Activated CD4-positive, alpha-beta T cell treated with anti-CD3 and anti-CD28 coated beads, Interleukin-2, amount 50 U/mL, for 24 hours (primary cell): ENCODE data around the gene NDN.
"Not testable (repeated sequence)": the region's sequence is repeated elsewhere in the genome, so short reads cannot be mapped to it uniquely, and the experiment has no call there.

Experiments
- DNase-seq, 2 donors: peaks; one replicate each; pipeline ENCODE4 v3.0.0-alpha.2; 2020; ENCODE audit warnings: low read depth in 1 of 2, low spot score in 1 of 2

The NDN gene

DNA sequence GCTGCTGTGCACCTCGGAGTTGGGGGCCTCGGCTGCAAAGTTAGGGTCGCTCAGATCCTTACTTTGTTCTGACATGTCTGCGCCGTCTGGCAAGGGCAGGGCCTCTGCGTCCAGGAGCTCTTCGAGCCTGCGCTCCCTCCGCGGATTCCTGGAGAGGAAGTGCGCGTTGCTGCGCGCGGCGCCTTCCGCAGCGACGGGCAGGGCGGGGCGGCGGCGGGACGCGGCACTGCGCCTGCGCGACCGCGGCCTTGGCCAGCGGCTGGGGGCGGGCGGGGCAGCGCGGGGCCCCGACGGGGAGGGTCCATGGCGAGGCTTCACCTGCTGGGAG, at the start of gene NDN:
Gene NDN, minus strand, starts transcription at position 163 of the 328 bp plus-strand sequence. Its CDS starts 88 bp downstream, at position 75.
- DNase-seq: no peak

DNA sequence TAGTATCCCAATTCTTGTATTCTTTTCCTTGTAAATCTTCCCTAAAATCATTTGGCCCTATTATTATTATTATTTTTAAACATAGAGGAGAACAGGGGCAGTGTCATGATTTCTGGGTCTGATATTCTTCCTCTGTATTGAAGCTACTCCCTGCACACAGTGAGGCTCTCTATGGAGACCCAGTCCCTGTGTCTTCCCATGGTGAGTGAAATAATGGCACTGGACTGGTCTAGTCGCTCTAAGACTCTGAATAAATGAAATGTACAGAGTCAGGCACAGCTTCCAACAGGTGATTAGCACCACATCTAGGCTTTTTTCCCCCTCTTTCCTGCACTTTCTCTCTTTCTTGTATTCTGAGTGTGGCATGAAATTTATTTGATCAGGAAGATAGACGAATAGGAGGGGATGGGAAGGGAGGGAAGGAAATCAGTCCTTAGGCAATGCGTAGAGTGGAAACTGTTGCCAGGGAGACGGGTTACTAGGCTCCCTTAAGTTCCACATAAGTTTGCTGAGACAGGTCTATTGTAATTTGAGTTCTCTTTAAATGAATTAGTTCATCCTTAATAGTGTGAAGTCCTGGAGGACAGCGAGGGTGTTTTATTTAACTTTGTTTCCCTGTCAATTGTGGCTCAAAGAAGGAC, 49.0 kb upstream of the NDN start:
- no peak for DNase-seq

DNA sequence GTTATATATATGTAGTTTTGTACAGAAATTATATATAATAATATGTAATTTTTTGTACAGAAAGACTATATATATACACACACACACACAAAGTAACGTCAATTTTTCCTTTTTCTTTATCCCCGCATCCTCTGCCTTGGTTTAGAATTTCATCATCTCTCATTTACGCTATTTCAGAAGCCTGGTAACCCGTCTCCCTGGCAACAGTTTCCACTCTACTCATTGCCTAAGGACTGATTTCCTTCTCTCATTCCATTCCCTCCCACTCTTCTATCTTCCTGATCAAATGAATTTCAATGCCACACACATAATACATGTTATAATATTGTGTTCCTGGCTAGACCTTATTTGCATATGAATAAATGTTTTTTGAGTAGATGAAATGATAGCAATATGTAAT, 47.8 kb upstream of the NDN start:
- DNase-seq: no peak

DNA sequence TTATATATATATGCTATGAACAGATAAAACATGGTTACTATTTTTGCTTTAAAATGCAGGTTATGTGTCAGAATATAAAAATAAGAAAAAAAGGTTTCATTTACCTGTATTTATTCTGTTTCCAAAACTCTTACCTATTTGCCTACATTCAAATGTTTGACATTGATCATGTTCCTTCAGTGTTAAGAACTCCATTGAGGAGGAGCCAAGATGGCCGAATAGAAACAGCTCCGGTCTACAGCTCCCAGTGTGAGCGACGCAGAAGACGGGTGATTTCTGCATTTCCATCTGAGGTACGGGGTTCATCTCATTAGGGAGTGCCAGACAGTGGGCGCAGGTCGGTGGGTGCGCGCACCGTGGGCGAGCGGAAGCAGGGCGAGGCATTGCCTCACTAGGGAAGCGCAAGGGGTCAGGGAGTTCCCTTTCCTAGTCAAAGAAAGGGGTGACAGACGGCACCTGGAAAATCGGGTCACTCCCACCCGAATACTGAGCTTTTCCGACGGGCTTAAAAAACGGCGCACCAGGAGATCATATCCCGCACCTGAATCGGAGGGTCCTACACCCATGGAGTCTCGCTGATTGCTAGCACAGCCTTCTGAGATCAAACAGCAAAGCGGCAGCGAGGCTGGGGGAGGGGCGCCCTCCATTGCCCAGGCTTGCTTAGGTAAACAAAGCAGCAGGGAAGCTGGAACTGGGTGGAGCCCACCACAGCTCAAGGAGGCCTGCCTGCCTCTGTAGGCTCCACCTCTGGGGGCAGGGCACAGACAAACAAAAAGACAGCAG, 27.0 kb upstream of the NDN start:
- DNase-seq: not testable (repeated sequence)

DNA sequence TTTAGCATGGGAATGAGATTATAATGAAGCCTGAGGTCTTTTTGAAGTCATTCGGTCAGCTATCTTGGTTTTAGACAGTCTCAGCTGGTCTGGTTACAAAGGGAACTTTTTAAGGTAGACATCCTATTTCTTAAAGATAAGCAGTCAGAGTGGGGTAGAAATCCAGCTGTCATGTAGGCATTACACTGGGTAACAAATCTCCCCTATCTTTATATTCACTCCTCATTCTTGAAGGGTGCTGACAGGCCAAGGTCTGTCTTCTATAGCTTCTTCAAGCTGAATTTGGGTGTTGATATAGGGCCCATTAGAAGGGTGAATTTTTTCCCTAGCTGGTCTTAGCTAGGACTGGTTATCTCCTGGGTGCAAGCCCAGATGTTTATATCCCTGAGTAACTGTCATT, 21.2 kb upstream of the NDN start:
- no peak for DNase-seq

- no peak for DNase-seq
These were observed 8.2 kb upstream of the NDN start for GRCh38 chr15:23695282-23695681.

- no peak for DNase-seq
These were observed 7.5 kb upstream of the NDN start for GRCh38 chr15:23694592-23694991.

- DNase-seq: no peak
These were observed 3.3 kb upstream of the NDN start for GRCh38 chr15:23690450-23690852.

DNA sequence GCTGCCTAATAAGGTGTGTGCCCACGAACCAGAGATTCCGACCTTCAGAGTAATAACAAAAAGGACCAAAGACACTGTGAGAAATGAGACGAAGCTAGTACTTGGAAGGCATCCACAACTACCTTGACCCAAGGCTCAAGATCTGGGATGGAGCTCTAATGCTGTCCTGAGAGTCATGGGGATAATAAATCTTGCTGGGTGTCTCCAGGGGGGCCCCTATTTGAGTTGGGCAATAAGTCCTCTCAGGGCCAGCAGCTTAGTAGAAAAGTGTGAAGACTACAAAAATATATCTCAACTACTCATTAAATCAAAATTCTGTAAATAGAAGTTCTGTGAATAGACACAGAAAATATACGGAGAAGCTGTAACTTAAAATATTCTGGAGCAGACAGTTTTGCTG, 2.9 kb upstream of the NDN start:
- DNase-seq: no peak

GRCh38 chr15:23686466-23687142, 501 bp downstream of the NDN start:
- no peak for DNase-seq

DNA sequence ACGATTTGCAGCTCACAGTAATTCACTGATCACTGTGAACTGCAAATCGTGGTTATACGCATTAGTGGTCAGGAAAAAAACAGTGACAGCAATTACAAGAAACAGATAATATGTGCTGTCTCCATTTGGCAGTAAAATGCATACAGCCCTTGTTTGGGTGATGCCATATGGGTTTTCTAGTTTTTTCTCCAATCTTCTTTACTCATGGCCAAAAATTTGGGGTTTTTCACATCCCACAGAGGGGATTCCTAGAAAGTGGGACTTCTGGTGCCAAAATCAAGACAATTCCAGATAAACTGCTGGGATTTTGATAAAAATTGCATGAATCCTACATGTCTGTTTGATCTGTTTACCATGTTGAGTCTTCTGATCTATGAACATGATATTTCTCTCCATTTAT, 15.6 kb downstream of the NDN start:
- no peak for DNase-seq

- DNase-seq: no peak
These were observed 16.1 kb downstream of the NDN start for GRCh38 chr15:23670970-23671369.

DNA sequence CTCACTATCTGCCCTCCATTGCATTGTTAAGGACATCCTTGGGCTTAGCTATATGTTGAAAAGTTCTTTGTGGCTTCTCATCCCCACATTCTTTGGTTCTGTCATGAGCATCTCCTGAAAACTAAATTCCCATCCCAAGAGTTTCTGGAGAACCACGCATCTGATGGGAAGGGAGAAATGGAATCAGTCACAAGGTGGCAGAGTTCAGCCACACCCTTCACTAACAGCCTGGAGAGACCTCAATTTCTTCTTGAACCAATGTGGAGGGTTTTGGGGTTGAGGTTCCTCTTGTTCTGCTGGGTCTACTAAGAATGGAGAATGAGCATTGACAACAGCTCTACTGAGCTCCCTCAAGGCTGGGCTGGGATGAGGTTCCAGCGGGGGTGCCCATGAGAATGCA, 23.9 kb downstream of the NDN start:
- DNase-seq: no peak

DNA sequence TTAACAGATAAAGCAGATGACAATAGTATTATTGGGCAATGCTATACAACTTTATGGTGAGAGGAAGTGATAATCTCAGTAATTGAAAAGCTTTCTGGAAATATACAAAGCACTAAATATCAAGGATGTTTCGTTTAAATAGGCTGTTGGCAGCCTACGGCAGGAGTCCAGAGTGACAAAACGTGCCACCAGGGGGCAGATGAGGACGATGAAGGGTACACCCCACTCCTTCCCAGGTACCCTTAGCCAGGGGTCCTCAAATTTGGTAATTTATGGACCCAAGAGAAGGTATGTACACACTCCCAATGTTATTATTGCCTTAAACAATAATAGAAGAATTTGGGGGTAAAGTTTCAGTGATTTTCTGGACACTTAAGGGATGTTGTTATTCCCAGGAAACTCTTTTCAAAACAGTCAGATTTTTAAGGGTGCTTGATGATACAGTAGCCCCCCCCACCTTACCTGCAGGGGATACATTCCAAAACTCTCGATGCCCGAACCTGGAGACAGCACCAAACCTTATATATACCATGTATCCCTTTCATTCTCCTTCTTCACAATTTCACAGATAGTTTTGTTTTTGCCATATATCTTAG, 38.1 kb downstream of the NDN start:
- DNase-seq: no peak

DNA sequence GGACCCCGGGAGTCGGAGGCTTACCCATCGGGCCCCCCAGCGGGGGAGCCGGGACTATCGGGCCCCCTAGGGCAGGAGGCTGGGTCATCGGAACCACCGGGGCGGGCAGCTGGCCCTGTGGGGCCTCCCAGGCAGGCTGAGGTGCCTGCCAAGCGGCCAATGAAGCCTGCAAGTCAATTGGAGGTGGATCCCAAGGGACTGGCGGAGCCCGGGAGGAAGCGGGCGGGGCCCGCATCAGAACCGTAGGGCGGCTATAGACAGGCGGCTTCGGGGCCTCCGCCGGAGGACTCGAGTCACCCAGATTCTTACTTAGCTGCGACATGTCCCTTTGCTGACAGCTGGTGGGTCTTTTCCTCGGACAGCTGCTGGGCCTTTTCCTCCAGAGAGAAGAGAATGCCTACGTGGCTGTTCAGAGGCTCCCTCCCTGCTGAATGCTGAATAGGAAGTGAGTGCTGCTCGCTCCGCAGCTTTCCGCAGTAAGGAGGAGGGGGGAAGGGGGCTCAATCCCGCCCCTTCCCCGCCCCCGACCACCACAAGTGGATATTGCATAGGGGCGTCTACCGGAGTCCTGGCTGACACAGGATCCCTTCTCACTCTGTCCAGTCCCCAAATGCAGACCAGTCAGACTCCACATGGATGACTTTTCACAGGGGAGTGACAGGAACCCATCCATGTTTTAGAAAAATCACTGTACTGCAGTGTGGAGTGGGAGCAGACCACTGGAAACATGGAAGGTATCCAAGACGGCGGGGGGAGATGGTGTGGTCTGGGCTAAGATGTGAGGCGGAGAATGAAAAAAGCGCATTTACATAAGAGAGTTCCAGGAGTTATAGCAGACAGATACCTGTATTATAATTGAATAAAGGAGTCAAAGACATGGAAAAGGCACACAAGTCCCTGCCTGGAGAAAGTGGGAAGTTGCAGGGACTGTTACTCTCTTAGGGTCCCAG, 39.4 kb downstream of the NDN start, which contains the start of gene MAGEL2:
Gene MAGEL2, minus strand, starts transcription at position 447 of the 950 bp plus-strand sequence. Its CDS starts 125 bp downstream, at position 322.
- no peak for DNase-seq

DNA sequence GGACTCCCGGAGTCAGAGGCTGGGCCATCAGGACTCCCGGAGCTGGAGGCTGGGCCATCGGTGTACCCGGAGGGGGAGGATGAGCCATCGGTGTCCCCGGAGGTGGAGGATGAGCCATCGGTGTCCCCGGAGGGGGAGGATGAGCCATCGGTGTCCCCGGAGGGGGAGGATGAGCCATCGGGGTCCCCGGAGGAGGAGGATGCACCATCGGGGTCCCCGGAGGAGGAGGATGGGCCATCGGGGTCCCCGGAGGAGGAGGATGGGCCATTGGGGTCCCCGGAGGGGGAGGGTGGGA, 40.2 kb downstream of the NDN start:
- DNase-seq: no peak

GRCh38 chr15:23646165-23647000, 40.7 kb downstream of the NDN start:
- DNase-seq: no peak

DNA sequence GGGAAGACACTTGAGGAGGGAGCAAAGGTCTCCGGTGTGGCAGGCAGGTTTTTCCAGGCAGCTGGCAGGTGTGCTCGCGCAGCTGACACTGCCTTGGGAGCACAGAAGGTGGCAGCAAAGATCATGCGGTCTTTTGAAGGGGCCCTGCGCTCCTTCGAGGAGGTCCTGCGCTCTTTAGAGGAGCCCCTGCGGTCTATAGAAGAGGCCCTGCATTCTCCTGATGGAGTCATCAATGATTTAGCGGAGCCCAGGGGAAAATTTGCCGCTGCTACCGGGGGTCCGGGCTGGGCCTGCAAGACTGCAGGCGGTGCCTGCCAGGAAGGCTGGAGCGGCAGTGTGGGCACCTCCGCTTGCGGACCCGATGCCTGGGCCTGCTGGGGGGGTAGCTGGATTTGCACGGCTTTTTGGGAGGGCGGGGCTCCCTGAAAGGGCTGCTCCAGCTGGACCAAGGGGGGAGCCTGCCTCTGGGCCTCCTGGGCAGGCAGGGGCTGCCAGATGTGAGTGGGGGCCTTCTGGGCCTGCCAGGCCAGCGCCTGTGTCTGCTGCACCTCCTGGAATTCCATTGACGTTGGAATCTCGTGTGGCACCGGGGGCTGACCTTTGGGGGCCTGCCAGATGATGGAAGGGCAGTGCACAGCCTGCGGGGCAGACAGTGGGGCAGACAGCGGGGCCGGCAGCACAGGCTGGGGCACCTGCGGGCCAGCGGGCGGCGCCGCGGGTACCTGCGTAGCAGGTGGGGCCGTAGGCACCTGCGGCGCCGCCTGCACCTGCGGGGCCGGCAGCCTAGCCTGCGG, 41.5 kb downstream of the NDN start:
- DNase-seq: no peak

DNA sequence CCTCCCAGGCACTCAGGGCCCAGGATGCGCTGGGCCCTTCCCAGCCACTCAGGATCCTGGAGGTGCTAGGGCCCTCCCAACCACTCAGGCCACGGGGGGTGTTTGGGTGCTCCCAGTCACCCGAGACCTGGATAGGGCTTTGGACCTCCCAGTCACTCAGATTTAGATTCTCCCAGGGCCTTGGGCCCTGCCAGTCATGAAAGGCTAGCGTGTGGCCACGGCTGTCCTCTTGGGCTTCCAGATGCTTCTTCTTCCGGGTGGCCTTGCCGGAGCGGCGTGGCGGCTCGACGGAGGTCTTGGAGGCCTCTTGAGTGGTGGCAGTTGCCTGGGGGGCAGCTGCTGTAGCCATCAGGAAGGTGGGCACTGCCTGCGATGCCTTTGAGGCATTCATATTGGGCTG, 42.3 kb downstream of the NDN start:
- no peak for DNase-seq
